Inflammatory macrophage (primary cell): ENCODE results near the gene MYH7.

ENCODE experiments used
- DNase-seq, 2 donors: peaks; one replicate each; pipeline ENCODE4 v3.0.0-alpha.2; 2020 to 2022

The MYH7 gene

GRCh38 chr14:23447361-23448350, 12.2 kb upstream of the MYH7 start:
- DNase-seq, result no peak

GRCh38 chr14:23446291-23446851, 10.9 kb upstream of the MYH7 start:
- DNase-seq, result no peak

GRCh38 chr14:23445773-23446172, 10.3 kb upstream of the MYH7 start:
- DNase-seq, result no peak

GRCh38 chr14:23444314-23444713, 8.9 kb upstream of the MYH7 start:
- DNase-seq, result no peak

GRCh38 chr14:23443881-23444280, 8.4 kb upstream of the MYH7 start:
- DNase-seq, result no peak

GRCh38 chr14:23443411-23443812, 8.0 kb upstream of the MYH7 start:
- DNase-seq, result no peak

GRCh38 chr14:23442721-23443356, 7.4 kb upstream of the MYH7 start:
- no peak for DNase-seq

- no peak for DNase-seq
Observed at GRCh38 chr14:23441076-23441475, 5.6 kb upstream of the MYH7 start.

GRCh38 chr14:23439107-23439835, 3.8 kb upstream of the MYH7 start:
- DNase-seq, result no peak

GRCh38 chr14:23438101-23438971, 2.9 kb upstream of the MYH7 start:
- no peak for DNase-seq

- DNase-seq, result no peak
Observed at GRCh38 chr14:23437133-23438100, 2.0 kb upstream of the MYH7 start.

- no peak for DNase-seq
Observed at GRCh38 chr14:23436327-23437132, 1.1 kb upstream of the MYH7 start.

- DNase-seq, result no peak
Observed at GRCh38 chr14:23434488-23435222, 805 bp downstream of the MYH7 start.

GRCh38 chr14:23433457-23433856, 2.0 kb downstream of the MYH7 start:
- DNase-seq, result no peak

GRCh38 chr14:23432946-23433345, 2.5 kb downstream of the MYH7 start:
- DNase-seq, result no peak

GRCh38 chr14:23432102-23432925, 3.1 kb downstream of the MYH7 start:
- no peak for DNase-seq

- no peak for DNase-seq
Observed at GRCh38 chr14:23431486-23431885, 4.0 kb downstream of the MYH7 start.

- DNase-seq, result no peak
Observed at GRCh38 chr14:23430723-23431085, 4.8 kb downstream of the MYH7 start.
